ENCODE results near the gene RIPOR1.

- TF ChIP-seq POLR2AphosphoS5 (IDR thresholded peaks at IDR 0.05; ENCODE audit: low read depth, low read length) (no peak), SIN3A (IDR thresholded peaks at IDR 0.05; ENCODE audit: borderline replicate concordance, insufficient read depth, low read depth, low read length) (no peak)
- TF ChIP-seq, protein P1, sequence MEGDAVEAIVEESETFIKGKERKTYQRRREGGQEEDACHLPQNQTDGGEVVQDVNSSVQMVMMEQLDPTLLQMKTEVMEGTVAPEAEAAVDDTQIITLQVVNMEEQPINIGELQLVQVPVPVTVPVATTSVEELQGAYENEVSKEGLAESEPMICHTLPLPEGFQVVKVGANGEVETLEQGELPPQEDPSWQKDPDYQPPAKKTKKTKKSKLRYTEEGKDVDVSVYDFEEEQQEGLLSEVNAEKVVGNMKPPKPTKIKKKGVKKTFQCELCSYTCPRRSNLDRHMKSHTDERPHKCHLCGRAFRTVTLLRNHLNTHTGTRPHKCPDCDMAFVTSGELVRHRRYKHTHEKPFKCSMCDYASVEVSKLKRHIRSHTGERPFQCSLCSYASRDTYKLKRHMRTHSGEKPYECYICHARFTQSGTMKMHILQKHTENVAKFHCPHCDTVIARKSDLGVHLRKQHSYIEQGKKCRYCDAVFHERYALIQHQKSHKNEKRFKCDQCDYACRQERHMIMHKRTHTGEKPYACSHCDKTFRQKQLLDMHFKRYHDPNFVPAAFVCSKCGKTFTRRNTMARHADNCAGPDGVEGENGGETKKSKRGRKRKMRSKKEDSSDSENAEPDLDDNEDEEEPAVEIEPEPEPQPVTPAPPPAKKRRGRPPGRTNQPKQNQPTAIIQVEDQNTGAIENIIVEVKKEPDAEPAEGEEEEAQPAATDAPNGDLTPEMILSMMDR (IDR thresholded peaks at IDR 0.05) = no peak
- TF ChIP-seq, protein P2, sequence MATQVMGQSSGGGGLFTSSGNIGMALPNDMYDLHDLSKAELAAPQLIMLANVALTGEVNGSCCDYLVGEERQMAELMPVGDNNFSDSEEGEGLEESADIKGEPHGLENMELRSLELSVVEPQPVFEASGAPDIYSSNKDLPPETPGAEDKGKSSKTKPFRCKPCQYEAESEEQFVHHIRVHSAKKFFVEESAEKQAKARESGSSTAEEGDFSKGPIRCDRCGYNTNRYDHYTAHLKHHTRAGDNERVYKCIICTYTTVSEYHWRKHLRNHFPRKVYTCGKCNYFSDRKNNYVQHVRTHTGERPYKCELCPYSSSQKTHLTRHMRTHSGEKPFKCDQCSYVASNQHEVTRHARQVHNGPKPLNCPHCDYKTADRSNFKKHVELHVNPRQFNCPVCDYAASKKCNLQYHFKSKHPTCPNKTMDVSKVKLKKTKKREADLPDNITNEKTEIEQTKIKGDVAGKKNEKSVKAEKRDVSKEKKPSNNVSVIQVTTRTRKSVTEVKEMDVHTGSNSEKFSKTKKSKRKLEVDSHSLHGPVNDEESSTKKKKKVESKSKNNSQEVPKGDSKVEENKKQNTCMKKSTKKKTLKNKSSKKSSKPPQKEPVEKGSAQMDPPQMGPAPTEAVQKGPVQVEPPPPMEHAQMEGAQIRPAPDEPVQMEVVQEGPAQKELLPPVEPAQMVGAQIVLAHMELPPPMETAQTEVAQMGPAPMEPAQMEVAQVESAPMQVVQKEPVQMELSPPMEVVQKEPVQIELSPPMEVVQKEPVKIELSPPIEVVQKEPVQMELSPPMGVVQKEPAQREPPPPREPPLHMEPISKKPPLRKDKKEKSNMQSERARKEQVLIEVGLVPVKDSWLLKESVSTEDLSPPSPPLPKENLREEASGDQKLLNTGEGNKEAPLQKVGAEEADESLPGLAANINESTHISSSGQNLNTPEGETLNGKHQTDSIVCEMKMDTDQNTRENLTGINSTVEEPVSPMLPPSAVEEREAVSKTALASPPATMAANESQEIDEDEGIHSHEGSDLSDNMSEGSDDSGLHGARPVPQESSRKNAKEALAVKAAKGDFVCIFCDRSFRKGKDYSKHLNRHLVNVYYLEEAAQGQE (IDR thresholded peaks at IDR 0.05; ENCODE audit: insufficient read depth in 1 of 2, low read depth in 2 of 2, low read length in 1 of 2) = no peak
Measured at GRCh38 chr16:67490335-67491096, 38.1 kb upstream of the RIPOR1 start.
